KMS-11 (cell line): Measurements from ENCODE around the gene MAPT.

Experiments used
- H2AFZ ChIP-seq: fragments of 200-600 bp; sonication (generic); 2 replicates; pipeline ENCODE4 v1.6.1; 2016; ENCODE audit warnings: antibody characterized with exemption, mixed run types, low read depth
- H3K27ac ChIP-seq: fragments of 200-600 bp; sonication (generic); 2 replicates; pipeline ENCODE4 v1.6.1; 2016; ENCODE audit warnings: mild to moderate bottlenecking, mixed run types
- H3K27me3 ChIP-seq: fragments of 200-600 bp; sonication (generic); 2 replicates; pipeline ENCODE4 v1.6.1; 2017; ENCODE audit warnings: mild to moderate bottlenecking, low read depth, mixed run types, moderate library complexity; ENCODE audit not compliant: insufficient read depth
- H3K36me3 ChIP-seq: fragments of 200-600 bp; sonication (generic); 2 replicates; pipeline ENCODE4 v1.6.1; 2017; ENCODE audit warnings: mild to moderate bottlenecking, mixed run types; ENCODE audit not compliant: insufficient read depth
- H3K4me1 ChIP-seq: fragments of 200-600 bp; sonication (generic); 2 replicates; pipeline ENCODE4 v1.6.1; 2016; ENCODE audit warnings: mild to moderate bottlenecking, low read depth, mixed run types; ENCODE audit not compliant: poor library complexity, severe bottlenecking
- H3K4me2 ChIP-seq: fragments of 200-600 bp; sonication (generic); 2 replicates; pipeline ENCODE4 v1.7.0; 2016; ENCODE audit warnings: mild to moderate bottlenecking, mixed run types
- H3K4me3 ChIP-seq: fragments of 200-600 bp; sonication (generic); IDR thresholded peaks from 2 replicates; pipeline ENCODE4 v1.6.1; 2017; ENCODE audit warnings: low read depth, low read length, mixed read lengths; ENCODE audit not compliant: insufficient read depth
- H3K79me2 ChIP-seq: fragments of 200-600 bp; sonication (generic); 2 replicates; pipeline ENCODE4 v1.6.1; 2016; ENCODE audit warnings: low read depth, mixed run types; ENCODE audit not compliant: insufficient read depth
- H3K9ac ChIP-seq: fragments of 200-600 bp; sonication (generic); 2 replicates; pipeline ENCODE4 v1.6.1; 2016; ENCODE audit warnings: mild to moderate bottlenecking, mixed run types
- H4K20me1 ChIP-seq: fragments of 200-600 bp; sonication (generic); 2 replicates; pipeline ENCODE4 v1.6.1; 2016; ENCODE audit warnings: mild to moderate bottlenecking, mixed run types; ENCODE audit not compliant: insufficient read depth
- TF ChIP-seq, protein P1 (sequence below): fragments of 200-600 bp; sonication (generic); conservative IDR thresholded peaks from 2 replicates; pipeline ENCODE4 v1.6.1; 2017; ENCODE audit warnings: low read depth, mild to moderate bottlenecking, antibody characterized with exemption, low read length, moderate library complexity, mixed read lengths

MAPT gene

DNA sequence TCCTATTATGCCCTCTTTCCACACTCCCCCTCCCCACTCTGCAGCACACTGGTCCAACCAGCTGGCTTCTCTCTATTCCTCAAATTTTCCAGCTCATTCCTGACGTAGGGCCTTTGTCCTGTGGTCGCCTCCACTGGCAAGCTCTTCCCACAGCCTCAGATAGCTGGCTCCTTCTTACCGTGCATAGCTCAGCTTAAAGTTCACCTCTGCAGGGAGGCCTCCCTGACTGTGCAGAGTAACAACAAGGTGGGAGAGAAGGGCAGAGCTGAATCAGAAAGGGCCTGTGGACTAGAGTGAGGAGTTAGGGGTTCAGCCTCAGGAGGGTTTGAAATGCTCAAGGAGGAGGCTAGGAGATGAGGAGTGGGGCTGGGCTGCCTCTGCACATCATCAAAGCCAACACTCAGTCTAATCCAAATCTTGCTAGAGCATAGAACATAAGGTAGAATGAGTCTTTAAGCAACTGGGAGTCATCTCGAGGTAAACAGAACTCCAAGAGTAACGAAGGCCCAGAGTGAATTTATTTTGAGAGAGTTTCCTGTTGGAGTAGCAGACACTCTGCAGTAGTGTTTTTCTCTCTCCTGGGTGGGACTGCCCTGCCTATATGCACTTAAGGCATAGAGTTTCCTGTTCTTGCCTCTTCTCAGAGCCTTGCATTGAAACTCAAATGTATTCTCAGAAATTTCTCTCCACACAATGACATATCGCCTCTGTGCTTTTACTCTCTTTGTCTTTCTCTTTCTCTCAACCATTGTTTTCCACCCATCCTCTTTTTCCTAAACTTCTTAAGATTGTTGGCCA lies 30.3 kb upstream of the MAPT start:
- no peak overlapping the region for H3K27ac ChIP-seq
- H3K27me3 ChIP-seq, result no peaks in the 10 kb centered on the region; the same call in 1 of the 2 replicates
- no peaks in the 10 kb centered on the region for H4K20me1 ChIP-seq
- H3K9ac ChIP-seq, result no peak overlapping the region
- H3K4me2 ChIP-seq, result no peak overlapping the region
- no peaks in the 10 kb centered on the region for H3K36me3 ChIP-seq
- TF ChIP-seq, protein P1, sequence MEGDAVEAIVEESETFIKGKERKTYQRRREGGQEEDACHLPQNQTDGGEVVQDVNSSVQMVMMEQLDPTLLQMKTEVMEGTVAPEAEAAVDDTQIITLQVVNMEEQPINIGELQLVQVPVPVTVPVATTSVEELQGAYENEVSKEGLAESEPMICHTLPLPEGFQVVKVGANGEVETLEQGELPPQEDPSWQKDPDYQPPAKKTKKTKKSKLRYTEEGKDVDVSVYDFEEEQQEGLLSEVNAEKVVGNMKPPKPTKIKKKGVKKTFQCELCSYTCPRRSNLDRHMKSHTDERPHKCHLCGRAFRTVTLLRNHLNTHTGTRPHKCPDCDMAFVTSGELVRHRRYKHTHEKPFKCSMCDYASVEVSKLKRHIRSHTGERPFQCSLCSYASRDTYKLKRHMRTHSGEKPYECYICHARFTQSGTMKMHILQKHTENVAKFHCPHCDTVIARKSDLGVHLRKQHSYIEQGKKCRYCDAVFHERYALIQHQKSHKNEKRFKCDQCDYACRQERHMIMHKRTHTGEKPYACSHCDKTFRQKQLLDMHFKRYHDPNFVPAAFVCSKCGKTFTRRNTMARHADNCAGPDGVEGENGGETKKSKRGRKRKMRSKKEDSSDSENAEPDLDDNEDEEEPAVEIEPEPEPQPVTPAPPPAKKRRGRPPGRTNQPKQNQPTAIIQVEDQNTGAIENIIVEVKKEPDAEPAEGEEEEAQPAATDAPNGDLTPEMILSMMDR, result no peak
- H2AFZ ChIP-seq, result no peak overlapping the region
- no peak overlapping the region for H3K4me3 ChIP-seq
- H3K79me2 ChIP-seq, result no peaks in the 10 kb centered on the region
- H3K4me1 ChIP-seq, result no peaks in the 10 kb centered on the region

DNA sequence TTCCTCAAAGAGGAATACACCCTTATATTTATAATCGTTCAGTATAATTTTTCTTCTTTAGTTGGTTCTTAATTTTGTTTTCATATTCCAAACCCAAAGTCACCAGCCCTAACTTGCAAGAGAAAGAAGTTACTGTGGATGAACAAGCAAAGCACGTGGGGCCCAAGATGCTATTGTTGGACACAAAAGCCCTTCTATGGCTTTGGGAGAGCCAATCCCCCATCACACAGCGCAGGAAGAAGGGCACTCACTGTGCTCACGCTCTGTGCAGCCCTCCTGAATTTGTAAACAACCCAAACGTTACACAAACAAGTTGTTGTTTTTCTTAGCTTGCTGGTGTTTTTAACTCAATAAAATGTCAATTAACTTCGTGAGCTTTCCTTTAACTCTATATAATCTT lies 27.2 kb upstream of the MAPT start:
- H3K4me2 ChIP-seq, result no peak overlapping the region
- H3K9ac ChIP-seq, result no peak overlapping the region
- H3K27ac ChIP-seq, result no peak overlapping the region
- H3K4me1 ChIP-seq, result peaks cover 6% of the 10 kb centered on the region
- H3K4me3 ChIP-seq, result no peak overlapping the region
- no peak overlapping the region for H2AFZ ChIP-seq
- H3K36me3 ChIP-seq, result no peaks in the 10 kb centered on the region
- no peaks in the 10 kb centered on the region for H3K79me2 ChIP-seq
- TF ChIP-seq, protein P1, result no peak
- no peaks in the 10 kb centered on the region for H4K20me1 ChIP-seq
- H3K27me3 ChIP-seq, result no peaks in the 10 kb centered on the region; the same call in 1 of the 2 replicates

DNA sequence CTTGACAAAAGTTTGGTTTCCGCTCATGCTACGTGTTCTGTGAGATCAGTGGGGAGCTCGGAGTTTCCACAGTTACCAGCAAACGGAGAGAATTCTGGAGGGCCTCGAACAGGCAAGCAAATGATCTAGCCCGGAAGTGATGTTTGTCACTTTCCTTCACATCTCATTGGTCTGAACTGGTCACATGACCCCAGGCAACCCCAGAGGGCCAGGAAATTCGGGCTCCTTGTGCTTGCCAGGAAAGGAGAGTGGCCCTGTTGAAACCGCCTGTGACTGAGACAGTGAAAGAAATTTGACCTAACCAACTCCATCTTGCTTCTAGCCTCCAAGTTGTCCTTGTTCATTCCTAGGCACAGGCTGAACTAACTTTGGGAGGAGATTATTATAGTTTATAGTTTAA lies 26.7 kb upstream of the MAPT start:
- Histone ChIP-seq H3K4me3 (no peak overlapping the region), H3K27ac (no peak overlapping the region), H3K36me3 (no peaks in the 10 kb centered on the region), H3K27me3 (no peaks in the 10 kb centered on the region; the same call in 1 of the 2 replicates), H3K79me2 (no peaks in the 10 kb centered on the region), H4K20me1 (no peaks in the 10 kb centered on the region), H3K9ac (no peak overlapping the region), H3K4me2 (no peak overlapping the region), H3K4me1 (peaks cover 11% of the 10 kb centered on the region), H2AFZ (no peak overlapping the region)
- TF ChIP-seq, protein P1, result no peak

DNA sequence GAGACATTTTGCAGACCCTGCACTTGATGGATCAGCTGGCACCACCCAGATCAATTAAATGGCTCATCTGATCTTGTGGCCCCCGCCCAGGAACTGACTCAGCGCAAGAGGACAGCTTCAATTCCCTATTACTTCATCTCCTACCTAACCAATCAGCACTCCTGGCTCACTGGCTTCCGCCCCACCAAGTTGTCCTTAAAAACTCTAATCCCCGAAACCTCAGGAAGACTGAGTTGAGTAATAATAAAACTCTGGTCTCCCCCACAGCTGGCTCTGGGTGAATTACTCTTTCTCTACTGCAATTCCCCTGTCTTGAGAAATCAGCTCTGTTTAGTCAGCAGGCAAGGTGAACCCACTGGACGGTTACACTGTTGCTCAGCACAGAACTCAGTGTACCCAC lies 26.1 kb upstream of the MAPT start:
- H3K4me1 ChIP-seq, result peaks cover 17% of the 10 kb centered on the region
- no peak overlapping the region for H3K9ac ChIP-seq
- H3K27me3 ChIP-seq, result no peaks in the 10 kb centered on the region
- H3K79me2 ChIP-seq, result no peaks in the 10 kb centered on the region
- TF ChIP-seq, protein P1, result no peak
- H2AFZ ChIP-seq, result no peak overlapping the region
- H3K27ac ChIP-seq, result no peak overlapping the region
- no peaks in the 10 kb centered on the region for H4K20me1 ChIP-seq
- no peaks in the 10 kb centered on the region for H3K36me3 ChIP-seq
- H3K4me3 ChIP-seq, result no peak overlapping the region
- H3K4me2 ChIP-seq, result no peak overlapping the region
